Measurements from ENCODE around the gene OTUD6A. TPM values are rescaled to one million over a fixed set of nuclear protein-coding genes. Genes with fewer than 3 reads are reported as not detected.

Gene OTUD6A
- total RNA-seq, 3 donors from 2014 or later: not detected

GRCh38 chrX:70039758-70040157 lies 22.5 kb upstream of the OTUD6A start:
- no peak for ATAC-seq
- intact Hi-C loops (cut with DNase I, micrococcal nuclease): loop anchor here in 1 of 2 donors (10.0 kb wide), 1 partner anchor 505 kb away; no protein-coding TSS in a partner anchor
- TF ChIP-seq, protein P1, sequence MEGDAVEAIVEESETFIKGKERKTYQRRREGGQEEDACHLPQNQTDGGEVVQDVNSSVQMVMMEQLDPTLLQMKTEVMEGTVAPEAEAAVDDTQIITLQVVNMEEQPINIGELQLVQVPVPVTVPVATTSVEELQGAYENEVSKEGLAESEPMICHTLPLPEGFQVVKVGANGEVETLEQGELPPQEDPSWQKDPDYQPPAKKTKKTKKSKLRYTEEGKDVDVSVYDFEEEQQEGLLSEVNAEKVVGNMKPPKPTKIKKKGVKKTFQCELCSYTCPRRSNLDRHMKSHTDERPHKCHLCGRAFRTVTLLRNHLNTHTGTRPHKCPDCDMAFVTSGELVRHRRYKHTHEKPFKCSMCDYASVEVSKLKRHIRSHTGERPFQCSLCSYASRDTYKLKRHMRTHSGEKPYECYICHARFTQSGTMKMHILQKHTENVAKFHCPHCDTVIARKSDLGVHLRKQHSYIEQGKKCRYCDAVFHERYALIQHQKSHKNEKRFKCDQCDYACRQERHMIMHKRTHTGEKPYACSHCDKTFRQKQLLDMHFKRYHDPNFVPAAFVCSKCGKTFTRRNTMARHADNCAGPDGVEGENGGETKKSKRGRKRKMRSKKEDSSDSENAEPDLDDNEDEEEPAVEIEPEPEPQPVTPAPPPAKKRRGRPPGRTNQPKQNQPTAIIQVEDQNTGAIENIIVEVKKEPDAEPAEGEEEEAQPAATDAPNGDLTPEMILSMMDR (IDR thresholded peaks at IDR 0.05): no peak

DNA sequence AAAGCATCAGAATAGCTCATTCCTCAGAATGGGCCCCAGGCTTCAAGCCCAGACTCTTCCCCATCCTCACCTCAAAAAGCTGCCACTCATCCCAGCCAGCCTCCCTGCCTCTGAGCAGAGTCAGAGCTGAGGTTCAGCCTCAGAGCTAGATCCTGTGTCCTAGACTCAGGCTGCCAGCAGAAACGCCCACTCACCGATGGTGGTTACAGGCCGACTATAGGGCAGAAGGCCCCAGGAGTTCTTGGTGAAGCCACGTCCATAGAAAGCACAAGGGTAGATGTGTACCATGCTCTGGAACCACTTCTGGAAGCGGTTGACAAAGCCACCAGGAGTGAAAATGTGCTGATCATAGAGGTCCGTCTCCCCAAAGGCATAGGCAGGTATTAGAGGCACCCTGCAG lies 20.3 kb upstream of the OTUD6A start:
- TF ChIP-seq, protein P1 (IDR thresholded peaks at IDR 0.05): no peak
- Histone ChIP-seq H3K4me1 (ENCODE audit: low read depth) (no peaks in the 10 kb centered on the region), H3K4me3 (no peak overlapping the region)

More at GRCh38 chrX:70039758-70040157, 22.5 kb upstream of the OTUD6A start:
- no peak for DNase-seq
- Histone ChIP-seq H3K36me3 (ENCODE audit: low read depth) (no peaks in the 10 kb centered on the region), H3K9me3 (no peaks in the 10 kb centered on the region), H3K4me3 (no peak overlapping the region), H3K4me1 (ENCODE audit: low read depth) (no peaks in the 10 kb centered on the region)

GRCh38 chrX:70042399-70043371 lies 19.6 kb upstream of the OTUD6A start:
- ATAC-seq: no peak
- intact Hi-C loops (cut with DNase I, micrococcal nuclease): no loop called here
- H3K4me3 ChIP-seq: no peak overlapping the region

More for the DNA sequence above, 20.3 kb upstream of the OTUD6A start:
- Histone ChIP-seq H3K9me3 (no peaks in the 10 kb centered on the region), H3K36me3 (ENCODE audit: low read depth) (no peaks in the 10 kb centered on the region)
- intact Hi-C loops (cut with DNase I, micrococcal nuclease): no loop called here
- ATAC-seq (no peak), DNase-seq (no peak)

GRCh38 chrX:70043685-70044084 lies 18.6 kb upstream of the OTUD6A start:
- no peak overlapping the region for H3K4me3 ChIP-seq
- no peaks in the 10 kb centered on the region for H3K9me3 ChIP-seq
- H3K4me1 ChIP-seq (ENCODE audit: low read depth): no peaks in the 10 kb centered on the region
- ATAC-seq (no peak), DNase-seq (no peak)
- intact Hi-C loops (cut with DNase I, micrococcal nuclease): no loop called here
- H3K36me3 ChIP-seq (ENCODE audit: low read depth): no peaks in the 10 kb centered on the region
- TF ChIP-seq, protein P1 (IDR thresholded peaks at IDR 0.05): no peak

More at GRCh38 chrX:70042399-70043371, 19.6 kb upstream of the OTUD6A start:
- H3K4me1 ChIP-seq (ENCODE audit: low read depth): no peaks in the 10 kb centered on the region
- no peaks in the 10 kb centered on the region for H3K36me3 ChIP-seq (ENCODE audit: low read depth)
- no peaks in the 10 kb centered on the region for H3K9me3 ChIP-seq
- TF ChIP-seq, protein P1 (IDR thresholded peaks at IDR 0.05): no peak
- DNase-seq: no peak

DNA sequence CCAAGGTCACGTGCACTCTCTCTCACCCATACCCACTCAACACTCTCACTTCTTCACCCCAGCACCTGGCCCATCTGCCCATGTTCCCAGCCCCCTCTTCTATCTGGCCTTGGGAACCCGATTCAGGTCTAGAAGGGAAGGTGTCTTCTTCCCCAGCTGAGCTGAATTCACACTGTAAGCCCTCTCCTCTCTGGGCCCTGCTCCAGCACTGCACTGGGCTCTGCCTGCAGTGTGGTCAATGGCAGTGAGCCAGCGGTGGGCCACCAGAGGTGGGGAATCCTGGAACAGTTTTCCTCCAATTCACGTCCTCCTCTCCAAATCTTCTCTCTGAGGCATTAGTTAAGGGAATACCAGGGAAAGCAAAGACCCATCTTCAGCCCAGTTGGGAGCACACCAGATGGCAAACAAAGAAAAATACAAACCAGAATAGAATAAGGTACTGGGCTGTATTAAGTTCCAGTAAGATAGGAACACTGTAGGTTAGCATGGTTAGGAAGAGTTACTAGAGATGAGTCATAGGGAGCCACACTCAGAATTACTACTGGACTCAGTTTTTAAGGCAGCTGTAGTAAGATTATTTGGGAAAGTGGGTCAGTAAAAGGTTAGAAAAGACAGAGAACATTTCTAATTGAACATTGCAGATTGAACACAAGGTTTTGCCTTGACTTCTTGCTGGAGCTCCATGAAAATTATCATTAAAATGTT lies 17.6 kb upstream of the OTUD6A start:
- TF ChIP-seq, protein P1 (IDR thresholded peaks at IDR 0.05): no peak
- no peaks in the 10 kb centered on the region for H3K4me1 ChIP-seq (ENCODE audit: low read depth)
- no peaks in the 10 kb centered on the region for H3K9me3 ChIP-seq
- intact Hi-C loops (cut with DNase I, micrococcal nuclease): no loop called here
- DNase-seq (no peak), ATAC-seq (no peak)
- H3K4me3 ChIP-seq: no peak overlapping the region
- no peaks in the 10 kb centered on the region for H3K36me3 ChIP-seq (ENCODE audit: low read depth)
